T-helper 1 cell treated with Interleukin-12 subunit alpha and Interleukin-12 subunit beta and Interleukin-4 antibody, amounts not matched to agents 30 ng/mL and 1 ng/mL, for 36 hours (primary cell): ENCODE measurements around the gene PLEKHH1. TPM values are rescaled to one million over a fixed set of nuclear protein-coding genes. Genes with fewer than 3 reads are reported as not detected.

Experiments
- intact Hi-C: fragments of 100-400 bp; cut with micrococcal nuclease; formaldehyde crosslinking; loops from one replicate; pipeline ENCODE4 v1.15.1; 2024
- total RNA-seq: library from RNA; stranded (reverse); gene quantifications from 2 replicates; pipeline ENCODE4 v1.2.3, GENCODE V29; 2022

PLEKHH1 gene
- total RNA-seq = 0.71 and 1.1 TPM in 2 replicates

DNA sequence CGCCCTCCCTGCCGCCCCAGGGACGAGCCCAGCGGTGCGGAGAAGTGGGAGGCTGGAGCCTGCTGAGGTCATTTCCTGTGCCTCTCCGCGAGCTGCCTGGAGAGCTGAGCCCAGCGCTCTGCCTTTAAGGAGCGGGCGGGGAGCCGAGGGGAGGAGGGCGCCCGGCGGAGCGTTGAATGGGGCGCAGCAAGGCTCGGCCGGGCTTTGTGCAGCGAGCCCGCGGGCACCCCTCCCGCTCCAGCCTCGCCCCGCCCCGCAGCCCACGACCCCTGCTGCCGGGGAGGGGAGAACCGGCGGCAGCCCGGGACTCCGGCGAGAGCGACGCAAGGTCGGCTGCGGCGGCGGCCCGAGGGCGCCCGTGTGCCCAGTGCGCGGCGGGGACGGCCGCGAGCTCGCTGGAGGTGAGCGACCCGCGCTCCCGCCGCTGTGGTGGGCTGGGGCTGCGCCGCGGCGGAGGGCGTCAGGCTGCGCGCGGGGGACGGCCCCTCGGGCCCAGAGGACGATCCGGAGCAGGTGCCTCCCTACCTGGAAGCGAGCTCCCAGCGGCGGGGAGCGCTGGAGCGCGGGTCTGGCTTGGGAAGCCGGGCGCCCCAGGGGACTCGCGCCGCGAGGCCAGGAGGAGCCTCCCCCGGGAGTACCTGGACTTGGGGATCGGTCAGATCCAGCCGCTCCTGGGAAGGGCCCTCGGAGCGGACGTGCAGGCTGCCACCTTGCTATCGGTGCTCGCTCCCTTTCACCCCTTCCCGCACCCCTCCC lies at the start of gene PLEKHH1:
Gene PLEKHH1, plus strand, starts transcription at position 293 of the 756 bp plus-strand sequence. CDS start 8,578 bp downstream, outside the sequence.
- intact Hi-C loops = loop anchor here (2.0 to 5.0 kb wide), 2 partner anchors 46 to 66 kb away; partner anchors contain the start of gene TMEM229B

GRCh38 chr14:67483579-67484285 lies 49.4 kb upstream of the PLEKHH1 start:
- intact Hi-C loops = loop anchor here (10.0 kb wide), 1 partner anchor 1671 kb away; the partner anchor contains the start of gene DCAF5

DNA sequence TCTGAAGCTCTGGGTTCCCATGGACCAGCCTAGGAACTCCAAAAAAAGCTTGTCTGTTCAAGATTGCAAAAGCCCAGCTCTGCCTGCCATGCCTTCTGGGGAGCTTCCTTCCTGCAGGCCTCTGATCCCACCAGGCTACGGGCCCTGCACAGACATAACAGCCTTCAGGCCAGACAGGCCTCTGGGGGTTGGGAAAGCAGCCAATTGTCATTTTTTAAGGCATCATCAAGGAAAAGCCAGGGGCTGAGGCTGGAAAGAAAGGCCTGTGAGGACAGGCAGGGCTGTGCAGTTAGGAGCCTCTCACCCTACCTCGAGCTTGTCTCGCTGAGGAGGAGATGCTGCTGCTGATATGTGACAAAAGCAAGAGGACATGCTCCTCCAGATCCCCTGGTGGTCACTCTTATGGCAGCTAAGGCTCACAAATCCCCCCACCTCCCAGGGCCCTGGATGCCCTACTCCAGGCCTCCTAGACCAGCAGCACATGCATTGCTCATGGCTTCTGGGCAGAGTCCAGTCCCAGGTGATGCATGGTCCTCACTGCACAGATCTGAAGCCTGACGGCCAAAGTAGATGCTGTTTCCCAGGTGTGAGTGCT lies 47.5 kb upstream of the PLEKHH1 start:
- intact Hi-C loops = loop anchor here (5.0 to 10.0 kb wide), 2 partner anchors 47 to 1669 kb away; partner anchors contain the start of genes DCAF5 and PLEKHH1

GRCh38 chr14:67486890-67487289 lies 46.2 kb upstream of the PLEKHH1 start:
- intact Hi-C loops = loop anchor here (5.0 to 10.0 kb wide), 2 partner anchors 45 to 1668 kb away; partner anchors contain the start of genes DCAF5 and PLEKHH1

DNA sequence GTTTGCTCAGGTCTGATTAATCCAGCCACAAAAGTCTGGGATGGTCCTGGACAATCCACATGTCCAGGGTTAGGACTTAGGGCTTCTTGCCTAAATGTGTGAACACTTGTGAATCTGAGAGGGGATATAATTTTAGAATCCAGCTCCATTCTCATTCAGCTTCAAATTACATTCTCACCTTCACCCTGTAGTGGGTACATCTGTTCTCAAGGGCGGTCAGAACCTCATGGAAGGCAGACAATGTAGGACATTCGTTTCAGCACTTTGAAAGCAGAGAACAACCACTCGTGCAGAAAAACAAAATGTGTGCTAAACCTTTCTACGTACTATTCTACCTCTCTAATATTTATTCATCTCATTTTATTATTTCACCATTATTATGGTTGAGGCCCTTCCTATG lies 45.8 kb upstream of the PLEKHH1 start:
- intact Hi-C loops = loop anchor here (5.0 to 10.0 kb wide), 2 partner anchors 45 to 1667 kb away; partner anchors contain the start of genes DCAF5 and PLEKHH1

DNA sequence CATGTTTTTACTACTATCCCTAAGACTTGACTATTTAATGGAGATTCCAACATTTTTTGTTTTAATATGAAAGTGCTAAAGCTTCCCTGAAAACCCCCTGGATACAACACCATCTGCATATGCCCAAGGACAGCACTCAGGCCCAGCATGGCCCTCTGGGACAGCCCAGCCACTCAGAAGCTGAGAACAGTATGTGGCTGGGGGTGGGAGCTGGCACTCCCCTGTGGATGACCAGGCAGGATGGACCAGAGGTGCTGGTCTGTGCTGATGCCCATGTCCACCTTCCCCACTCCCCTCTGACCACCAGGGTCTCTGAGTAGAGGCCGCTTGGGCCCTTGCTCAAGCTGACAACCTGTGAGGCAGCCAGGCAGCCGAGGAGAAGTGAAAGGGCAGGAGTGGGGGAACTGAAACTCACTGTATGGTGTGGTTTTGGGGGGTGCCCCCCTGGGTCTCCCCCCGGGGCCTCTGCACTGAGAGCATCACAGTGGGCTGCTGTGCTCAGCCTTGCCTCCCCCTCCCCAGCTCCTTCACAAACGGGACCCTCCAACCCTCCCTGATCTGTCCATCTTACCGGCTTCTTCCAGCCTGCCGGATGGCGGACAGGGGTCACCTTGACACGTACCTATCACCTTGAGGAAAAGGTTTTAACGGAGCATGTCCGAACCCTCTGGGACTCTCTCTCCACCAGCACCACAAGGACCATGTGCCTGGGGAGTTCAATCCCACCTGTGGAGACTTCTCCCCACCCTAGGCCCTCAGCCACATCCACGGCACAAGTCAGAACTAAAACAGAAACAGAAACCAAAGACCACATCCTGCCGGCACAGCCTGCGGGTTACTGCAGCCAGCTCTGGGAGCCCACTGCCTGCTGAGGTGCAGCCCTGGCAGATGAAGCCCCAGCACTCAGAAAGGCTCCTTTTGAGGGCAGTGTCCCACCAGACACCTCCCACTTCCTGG lies 44.9 kb upstream of the PLEKHH1 start, which contains the start of gene TMEM229B:
Gene TMEM229B, minus strand, starts transcription at position 785 of the 957 bp plus-strand sequence. CDS start 14,798 bp downstream, outside the sequence.
- intact Hi-C loops = loop anchor here (1.0 to 10.0 kb wide), 9 partner anchors 27 to 1667 kb away; partner anchors contain the start of genes ARG2, DCAF5, EIF2S1 and PALS1

DNA sequence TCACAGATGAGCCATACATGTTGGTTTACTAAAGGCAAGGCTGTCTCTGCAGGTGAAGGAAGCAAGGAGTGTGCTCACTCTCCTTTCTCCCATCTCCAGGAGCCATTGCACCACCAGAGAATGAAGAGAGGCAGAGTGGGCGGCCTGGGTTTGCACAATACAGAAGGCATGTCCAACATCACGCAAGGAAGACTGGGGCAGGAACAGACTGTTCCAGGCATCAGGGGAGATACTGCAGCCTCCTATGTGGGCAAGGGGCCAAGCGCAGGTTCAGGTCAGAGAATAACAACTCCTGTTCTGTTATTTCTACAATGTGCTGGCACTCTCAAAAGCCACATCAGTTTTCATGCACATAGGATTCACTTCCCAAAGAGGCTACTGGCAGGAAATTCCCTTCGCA lies 42.9 kb upstream of the PLEKHH1 start:
- intact Hi-C loops = no loop called here

DNA sequence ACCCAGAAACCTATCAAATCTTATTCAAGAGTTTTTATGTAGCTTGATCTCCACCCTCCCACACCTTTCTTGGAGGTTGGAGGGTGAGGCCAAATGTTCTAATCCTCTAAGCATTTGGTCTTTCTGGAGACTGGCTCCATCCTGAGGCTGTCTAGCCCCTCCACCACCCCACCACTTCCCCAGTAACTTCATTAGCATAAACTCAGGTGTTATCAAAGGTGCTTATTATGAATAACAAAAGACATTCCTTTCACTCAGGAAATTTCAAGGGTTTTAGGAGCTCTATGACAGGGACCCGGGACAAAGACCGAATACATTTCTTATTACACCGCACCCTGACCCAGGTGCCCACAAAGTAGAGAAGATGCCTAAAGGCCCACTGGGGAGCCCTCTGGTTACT lies 41.8 kb upstream of the PLEKHH1 start:
- intact Hi-C loops = no loop called here

GRCh38 chr14:67491741-67492507 lies 41.2 kb upstream of the PLEKHH1 start:
- intact Hi-C loops = no loop called here

DNA sequence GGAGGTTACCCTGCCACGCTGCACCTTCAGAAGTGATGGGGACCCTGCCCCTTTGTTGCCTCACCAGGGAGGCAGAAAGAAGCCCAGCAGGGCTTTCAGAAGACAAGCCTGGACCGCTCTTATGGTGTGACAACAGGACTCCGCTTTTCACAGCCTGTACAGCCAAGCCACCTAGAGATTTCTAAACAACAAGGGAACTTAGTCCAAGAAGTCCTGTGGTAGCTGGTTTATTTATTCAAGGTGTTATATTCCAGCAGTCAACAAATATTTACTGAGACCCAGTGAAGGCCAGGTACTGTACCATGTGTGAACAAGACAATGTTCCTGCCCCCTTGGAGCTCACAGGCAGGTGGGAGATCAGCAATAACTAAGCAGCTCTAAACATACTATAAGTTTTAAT lies 40.6 kb upstream of the PLEKHH1 start:
- intact Hi-C loops = no loop called here

DNA sequence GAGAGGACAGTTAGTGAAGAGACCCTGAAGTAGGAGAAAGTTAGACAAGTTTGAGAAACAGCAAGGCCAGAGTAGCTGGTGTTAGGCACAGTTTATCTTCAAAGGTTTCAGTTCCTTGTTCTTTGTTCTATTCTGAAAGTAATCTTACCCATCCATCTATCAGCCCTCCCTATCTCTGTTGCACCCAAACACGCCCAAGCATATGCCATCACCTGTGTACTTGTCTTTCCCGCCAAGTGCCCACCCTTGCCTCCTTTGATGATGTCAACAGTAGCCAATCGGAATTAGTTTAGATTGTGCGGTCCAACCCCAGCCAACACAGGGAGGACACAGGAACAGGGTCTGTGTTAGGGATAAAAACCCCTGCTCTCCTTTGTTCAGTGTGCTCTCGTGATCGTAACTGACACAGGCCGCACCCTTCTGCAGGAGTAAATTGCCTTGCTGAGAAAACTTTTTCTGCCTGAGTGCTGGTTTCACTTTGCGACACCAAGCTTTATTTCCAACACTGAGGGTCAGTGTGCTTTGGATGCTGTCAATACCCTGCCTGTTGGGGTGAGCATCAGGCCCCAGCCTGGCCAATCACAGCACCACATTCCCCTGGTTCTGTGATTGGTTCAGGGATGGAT lies 39.9 kb upstream of the PLEKHH1 start:
- intact Hi-C loops = no loop called here

DNA sequence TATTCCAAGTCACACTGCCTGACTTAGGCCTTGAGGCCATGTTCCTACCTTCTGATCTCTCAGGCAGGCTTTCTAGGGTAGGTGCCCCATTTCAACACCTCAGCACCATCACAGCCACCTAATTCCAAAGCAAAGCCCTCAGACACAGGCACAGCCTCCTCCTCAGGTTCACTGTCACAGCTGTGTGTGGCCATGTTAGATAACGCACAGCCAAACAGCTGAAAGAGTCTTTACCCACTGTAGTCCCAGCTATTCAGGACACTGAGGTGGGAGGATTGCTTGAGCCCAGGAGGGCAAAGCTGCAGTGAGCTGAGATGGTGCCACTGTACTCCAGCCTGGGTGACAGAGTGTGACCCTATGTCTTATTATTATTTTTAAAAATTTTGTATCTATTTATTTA lies 37.3 kb upstream of the PLEKHH1 start:
- intact Hi-C loops = no loop called here

- intact Hi-C loops = no loop called here
These were observed 35.9 kb upstream of the PLEKHH1 start for GRCh38 chr14:67497216-67497615.

DNA sequence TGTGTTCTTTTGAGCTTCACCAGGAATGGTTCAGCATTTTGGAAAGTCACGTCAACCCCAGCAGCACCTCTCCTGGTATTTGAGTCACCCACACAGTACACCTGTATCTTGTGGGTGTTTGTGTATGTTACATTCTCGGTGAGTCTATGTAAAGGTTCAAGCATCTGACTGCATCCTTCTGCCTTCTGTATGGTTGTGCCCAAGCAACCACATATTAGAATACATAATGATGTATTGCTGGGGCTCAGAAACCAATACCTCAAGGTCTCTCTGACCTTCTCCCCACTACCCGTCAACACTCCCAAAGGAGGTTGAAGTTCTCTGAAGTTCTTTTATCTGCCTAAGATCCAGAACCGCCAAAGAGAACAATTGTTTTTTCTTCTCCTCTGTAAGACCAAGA lies 35.4 kb upstream of the PLEKHH1 start:
- intact Hi-C loops = no loop called here

DNA sequence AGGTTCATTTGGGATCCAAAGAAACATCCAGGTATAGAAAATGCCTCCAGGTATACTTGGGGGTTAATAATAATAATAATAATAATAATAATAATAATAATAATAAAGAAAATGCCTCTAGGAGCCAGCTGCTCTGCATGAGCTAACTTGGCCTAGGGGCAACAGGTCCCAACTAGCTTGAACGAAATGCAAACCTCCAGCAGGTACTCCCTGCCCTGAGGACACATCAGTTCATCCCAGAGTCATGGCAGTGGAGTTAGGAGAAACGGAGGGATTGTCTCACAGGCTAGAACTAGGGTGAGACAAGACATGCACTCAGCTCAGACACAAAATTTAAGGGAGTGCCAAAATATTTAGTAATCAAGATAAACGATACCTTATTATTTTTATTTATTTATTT lies 32.1 kb upstream of the PLEKHH1 start:
- intact Hi-C loops = no loop called here

GRCh38 chr14:67501670-67502069 lies 31.4 kb upstream of the PLEKHH1 start:
- intact Hi-C loops = no loop called here

GRCh38 chr14:67502867-67503266 lies 30.2 kb upstream of the PLEKHH1 start:
- intact Hi-C loops = no loop called here

- intact Hi-C loops = no loop called here
These were observed 29.8 kb upstream of the PLEKHH1 start for GRCh38 chr14:67503331-67503730.

- intact Hi-C loops = no loop called here
These were observed 27.8 kb upstream of the PLEKHH1 start for GRCh38 chr14:67505254-67505653.
